ENCODE measurements around the gene PKHD1.

The PKHD1 gene

DNA sequence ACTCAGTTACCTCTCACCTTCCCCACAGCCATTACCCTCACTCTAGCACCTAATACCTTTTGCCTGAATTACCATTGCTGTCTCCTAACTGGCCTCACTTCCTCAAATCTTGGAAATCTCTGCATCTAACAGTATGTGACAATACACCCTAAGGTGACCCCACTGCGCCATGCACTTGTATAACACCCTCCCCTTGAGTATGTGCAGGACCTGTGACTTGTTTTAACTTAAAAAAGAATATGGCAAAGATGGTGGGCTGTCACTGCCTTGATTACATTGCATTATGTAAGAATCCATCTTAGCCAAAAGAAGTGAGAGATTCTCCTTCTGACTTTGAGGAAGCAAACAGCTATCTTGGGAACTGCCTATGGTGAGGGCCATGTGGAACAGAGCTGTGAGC lies 29.9 kb upstream of the PKHD1 start:
- no peak for DNase-seq (ENCODE audit: low spot score)
- no peak for TF ChIP-seq CTCF (IDR thresholded peaks at IDR 0.05; ENCODE audit: extremely low read depth, missing control alignments)

- DNase-seq (ENCODE audit: low spot score), result no peak
- no peak for TF ChIP-seq CTCF (IDR thresholded peaks at IDR 0.05; ENCODE audit: extremely low read depth, missing control alignments)
Observed at GRCh38 chr6:52116605-52116948, 29.2 kb upstream of the PKHD1 start.

- no peak for DNase-seq (ENCODE audit: low spot score)
- TF ChIP-seq CTCF (IDR thresholded peaks at IDR 0.05; ENCODE audit: extremely low read depth, missing control alignments), result no peak
Observed at GRCh38 chr6:52115891-52116604, 28.6 kb upstream of the PKHD1 start.

GRCh38 chr6:52115145-52115741 lies 27.8 kb upstream of the PKHD1 start:
- TF ChIP-seq CTCF (IDR thresholded peaks at IDR 0.05; ENCODE audit: extremely low read depth, missing control alignments), result no peak
- DNase-seq (ENCODE audit: low spot score), result no peak

GRCh38 chr6:52109171-52109571 lies 21.8 kb upstream of the PKHD1 start:
- no peak for TF ChIP-seq CTCF (IDR thresholded peaks at IDR 0.05; ENCODE audit: extremely low read depth, missing control alignments)
- DNase-seq (ENCODE audit: low spot score), result no peak

DNA sequence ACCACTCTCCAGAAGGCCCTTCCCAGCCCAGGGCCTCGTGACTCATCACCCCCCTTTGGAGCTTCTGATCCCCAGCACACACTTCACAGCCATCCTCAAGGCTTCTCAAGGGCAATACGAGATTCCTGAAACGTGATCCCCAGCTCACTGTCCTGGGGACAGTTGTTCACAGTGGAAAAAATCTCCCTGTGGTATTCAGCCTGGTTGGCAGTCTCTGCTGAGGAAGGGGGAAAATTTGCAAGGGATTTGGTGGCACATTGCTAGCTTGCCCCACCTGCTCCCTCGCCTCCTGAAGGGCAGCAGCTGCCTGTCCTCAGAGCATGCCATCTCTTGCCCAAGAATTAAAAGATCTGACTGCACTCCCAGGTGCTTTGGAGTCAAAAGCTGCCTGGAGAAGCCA lies 20.7 kb upstream of the PKHD1 start:
- no peak for TF ChIP-seq CTCF (IDR thresholded peaks at IDR 0.05; ENCODE audit: extremely low read depth, missing control alignments)
- no peak for DNase-seq (ENCODE audit: low spot score)

GRCh38 chr6:52106994-52107393 lies 19.6 kb upstream of the PKHD1 start:
- no peak for TF ChIP-seq CTCF (IDR thresholded peaks at IDR 0.05; ENCODE audit: extremely low read depth, missing control alignments)
- DNase-seq (ENCODE audit: low spot score), result no peak

Data from GM20000 (cell line).